Peyer's patch (tissue), 4 donors: Measurements from ENCODE around the gene AMELX.

ENCODE experiments used
- POLR2A ChIP-seq, 2 donors: fragments of 450-650 bp; IDR thresholded peaks; one replicate each; pipeline ENCODE4 v1.5.1; 2017; ENCODE audit warnings: antibody characterized with exemption in 2 of 2, mild to moderate bottlenecking in 2 of 2, moderate library complexity in 2 of 2
- TF ChIP-seq, protein P1 (sequence below), 6 experiments: fragments of 450-650 bp in 4 of 6; fragments of 200-600 bp in 2 of 6; sonication (generic) in 1 of 6; IDR thresholded peaks; one replicate each; pipeline ENCODE4 v1.5.1; 2017 to 2019; ENCODE audit warnings: antibody characterized with exemption in 6 of 6, mild to moderate bottlenecking in 3 of 6, moderate library complexity in 1 of 6

GRCh38 chrX:11273544-11273943 lies 19.7 kb upstream of the AMELX start:
- TF ChIP-seq, protein P1, sequence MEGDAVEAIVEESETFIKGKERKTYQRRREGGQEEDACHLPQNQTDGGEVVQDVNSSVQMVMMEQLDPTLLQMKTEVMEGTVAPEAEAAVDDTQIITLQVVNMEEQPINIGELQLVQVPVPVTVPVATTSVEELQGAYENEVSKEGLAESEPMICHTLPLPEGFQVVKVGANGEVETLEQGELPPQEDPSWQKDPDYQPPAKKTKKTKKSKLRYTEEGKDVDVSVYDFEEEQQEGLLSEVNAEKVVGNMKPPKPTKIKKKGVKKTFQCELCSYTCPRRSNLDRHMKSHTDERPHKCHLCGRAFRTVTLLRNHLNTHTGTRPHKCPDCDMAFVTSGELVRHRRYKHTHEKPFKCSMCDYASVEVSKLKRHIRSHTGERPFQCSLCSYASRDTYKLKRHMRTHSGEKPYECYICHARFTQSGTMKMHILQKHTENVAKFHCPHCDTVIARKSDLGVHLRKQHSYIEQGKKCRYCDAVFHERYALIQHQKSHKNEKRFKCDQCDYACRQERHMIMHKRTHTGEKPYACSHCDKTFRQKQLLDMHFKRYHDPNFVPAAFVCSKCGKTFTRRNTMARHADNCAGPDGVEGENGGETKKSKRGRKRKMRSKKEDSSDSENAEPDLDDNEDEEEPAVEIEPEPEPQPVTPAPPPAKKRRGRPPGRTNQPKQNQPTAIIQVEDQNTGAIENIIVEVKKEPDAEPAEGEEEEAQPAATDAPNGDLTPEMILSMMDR (IDR thresholded peaks at IDR 0.05) = no peak
- no peak for TF ChIP-seq POLR2A (IDR thresholded peaks at IDR 0.05)
